Measurements from ENCODE around the gene DHX32. TPM values are rescaled to one million over a fixed set of nuclear protein-coding genes. Genes with fewer than 3 reads are reported as not detected.

The DHX32 gene
- total RNA-seq, 1 experiment from 2014 or later = 12.0 TPM

DNA sequence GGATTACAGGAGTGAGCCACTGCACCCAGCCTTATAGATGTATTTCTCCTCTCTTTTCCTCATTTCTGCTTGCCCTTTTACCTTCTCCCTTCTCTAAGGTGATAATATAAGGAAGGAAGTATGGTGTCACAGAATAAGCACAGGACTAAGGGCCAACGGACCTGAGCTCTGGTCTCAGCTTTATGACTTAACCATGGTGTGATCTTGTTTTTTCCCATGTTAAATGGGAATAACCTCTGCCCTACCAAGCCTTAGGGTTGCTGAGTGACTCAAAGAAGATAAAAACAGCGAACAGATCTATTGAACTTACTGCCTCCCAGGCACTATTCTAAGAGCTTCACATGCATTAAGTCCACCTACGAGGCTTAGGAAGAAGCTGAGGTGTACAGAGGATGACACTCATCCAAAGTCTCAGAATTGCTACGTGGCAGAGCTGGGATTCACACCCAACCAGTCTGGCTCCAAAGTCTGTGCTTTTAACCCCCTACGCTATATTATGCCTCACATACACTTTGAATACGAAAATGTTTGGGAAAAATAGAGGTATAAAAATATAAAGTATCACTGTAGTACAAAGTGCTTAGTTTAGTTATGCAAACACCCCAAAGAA, 63.6 kb downstream of the DHX32 start:
- no peak overlapping the region for H2AK5ac ChIP-seq (ENCODE audit: insufficient read length, low read length)
- no peak overlapping the region for H2BK15ac ChIP-seq (ENCODE audit: low read depth, low read length)
- TF ChIP-seq, protein P1, sequence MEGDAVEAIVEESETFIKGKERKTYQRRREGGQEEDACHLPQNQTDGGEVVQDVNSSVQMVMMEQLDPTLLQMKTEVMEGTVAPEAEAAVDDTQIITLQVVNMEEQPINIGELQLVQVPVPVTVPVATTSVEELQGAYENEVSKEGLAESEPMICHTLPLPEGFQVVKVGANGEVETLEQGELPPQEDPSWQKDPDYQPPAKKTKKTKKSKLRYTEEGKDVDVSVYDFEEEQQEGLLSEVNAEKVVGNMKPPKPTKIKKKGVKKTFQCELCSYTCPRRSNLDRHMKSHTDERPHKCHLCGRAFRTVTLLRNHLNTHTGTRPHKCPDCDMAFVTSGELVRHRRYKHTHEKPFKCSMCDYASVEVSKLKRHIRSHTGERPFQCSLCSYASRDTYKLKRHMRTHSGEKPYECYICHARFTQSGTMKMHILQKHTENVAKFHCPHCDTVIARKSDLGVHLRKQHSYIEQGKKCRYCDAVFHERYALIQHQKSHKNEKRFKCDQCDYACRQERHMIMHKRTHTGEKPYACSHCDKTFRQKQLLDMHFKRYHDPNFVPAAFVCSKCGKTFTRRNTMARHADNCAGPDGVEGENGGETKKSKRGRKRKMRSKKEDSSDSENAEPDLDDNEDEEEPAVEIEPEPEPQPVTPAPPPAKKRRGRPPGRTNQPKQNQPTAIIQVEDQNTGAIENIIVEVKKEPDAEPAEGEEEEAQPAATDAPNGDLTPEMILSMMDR (conservative IDR thresholded peaks at IDR 0.05) = no peak
- no peak overlapping the region for H3K4me2 ChIP-seq (ENCODE audit: insufficient read depth, insufficient read length, low read length)
- H2BK120ac ChIP-seq (ENCODE audit: low read depth, low read length, poor library complexity, severe bottlenecking) = no peak overlapping the region
- Mint-ChIP-seq H3K9me3 (no peaks in the 10 kb centered on the region), H3K27ac (no peak overlapping the region; a peak in 1 of 7 replicates), H3K4me1 (peaks cover 5 to 6% of the 10 kb centered on the region in 2 experiments), H3K36me3 (ENCODE audit: insufficient read depth in 1 of 3, low read depth in 3 of 3) (peaks cover 0 to 25% (median 20%) of the 10 kb centered on the region in 3 experiments; a peak in 5 of 7 replicates), H3K27me3 (ENCODE audit: low read depth) (no peaks in the 10 kb centered on the region), H3K4me3 (no peak overlapping the region)
- no peaks in the 10 kb centered on the region for H4K20me1 ChIP-seq (ENCODE audit: control insufficient read depth, insufficient read depth, insufficient read length)
- no peaks in the 10 kb centered on the region for H3K27me3 ChIP-seq (ENCODE audit: insufficient read depth, low read length)
- DNase-seq = no peak
- no peaks in the 10 kb centered on the region for H3K9me3 ChIP-seq (ENCODE audit: control insufficient read depth, low read depth, low read length)
- H2BK5ac ChIP-seq (ENCODE audit: insufficient read length, low read length) = no peak overlapping the region
- peaks cover 2% of the 10 kb centered on the region for H3K79me1 ChIP-seq (ENCODE audit: insufficient read depth, low read depth, low read length, poor library complexity, severe bottlenecking)
- H2BK20ac ChIP-seq (ENCODE audit: low read depth, low read length, poor library complexity, severe bottlenecking) = no peak overlapping the region
- no peak overlapping the region for H3T11ph ChIP-seq (ENCODE audit: low read length)
- H3K4ac ChIP-seq (ENCODE audit: low read depth, low read length) = no peak overlapping the region
- no peaks in the 10 kb centered on the region for H3K4me1 ChIP-seq (ENCODE audit: insufficient read depth, low read length)
- H3K18ac ChIP-seq (ENCODE audit: insufficient read length, low read depth, low read length) = no peak overlapping the region
- H3K23ac ChIP-seq (ENCODE audit: insufficient read length, low read depth, low read length) = no peak overlapping the region
- WGBS (ENCODE audit: extremely low coverage, insufficient read length, low lambda C conversion rate) = no CpG with 5 or more reads among the region's 6 CpGs
- no peak overlapping the region for H3K9ac ChIP-seq (ENCODE audit: extremely low read depth, insufficient read length, low read length)
- no peak overlapping the region for H4K5ac ChIP-seq (ENCODE audit: insufficient read length, low read depth, low read length)
- no peak overlapping the region for H3K27ac ChIP-seq (ENCODE audit: insufficient read length, low read depth, low read length)
- no peak overlapping the region for H4K8ac ChIP-seq (replicated peaks; ENCODE audit: insufficient read length, low read depth, low read length)
- H2BK12ac ChIP-seq (ENCODE audit: insufficient read length, low read depth, low read length) = no peak overlapping the region
- no peaks in the 10 kb centered on the region for H3K79me2 ChIP-seq (ENCODE audit: insufficient read depth, low read length)
- H3K56ac ChIP-seq (ENCODE audit: insufficient read length, low read depth, low read length) = no peak overlapping the region
- H4K91ac ChIP-seq (ENCODE audit: insufficient read length, low read depth, low read length) = no peak overlapping the region
- H2AFZ ChIP-seq (ENCODE audit: low read length) = no peak overlapping the region
- no peak overlapping the region for H3K14ac ChIP-seq (ENCODE audit: insufficient read depth, low read length)
- no peaks in the 10 kb centered on the region for H3K23me2 ChIP-seq (ENCODE audit: insufficient read length, low read depth, low read length, poor library complexity, severe bottlenecking)
